Iris pigment epithelial cell (primary cell): Measurements from ENCODE around the gene MYO1F.
"Not testable (repeated sequence)": the region's sequence is repeated elsewhere in the genome, so short reads cannot be mapped to it uniquely, and the experiment has no call there.

ENCODE experiments used
- DNase-seq: peaks from one replicate; pipeline ENCODE4 v3.0.0-alpha.2; 2011; ENCODE audit warnings: low read depth

Gene MYO1F

GRCh38 chr19:8517551-8518442 lies 59.4 kb downstream of the MYO1F start:
- peak; percentile 73 for DNase-seq

GRCh38 chr19:8515317-8515716 lies 61.9 kb downstream of the MYO1F start:
- DNase-seq = no peak

- not testable (repeated sequence) for DNase-seq
These were observed 62.7 kb downstream of the MYO1F start for GRCh38 chr19:8514505-8515009.

- peak; percentile 99 for DNase-seq
These were observed 63.3 kb downstream of the MYO1F start, which contains the start of gene ZNF414 for GRCh38 chr19:8513687-8514504. Gene ZNF414, minus strand, starts transcription at chr19:8514167. Its CDS starts 121 bp downstream, at chr19:8514046.

- DNase-seq = no peak
These were observed 64.1 kb downstream of the MYO1F start for GRCh38 chr19:8513036-8513686.

GRCh38 chr19:8512115-8512967 lies 64.9 kb downstream of the MYO1F start:
- DNase-seq = no peak

GRCh38 chr19:8511573-8512101 lies 65.6 kb downstream of the MYO1F start:
- DNase-seq = no peak

GRCh38 chr19:8510589-8511115 lies 66.6 kb downstream of the MYO1F start:
- no peak for DNase-seq

GRCh38 chr19:8506402-8506957 lies 70.8 kb downstream of the MYO1F start:
- DNase-seq = no peak

- peak; percentile 52 for DNase-seq
These were observed 71.4 kb downstream of the MYO1F start for GRCh38 chr19:8505680-8506401.

GRCh38 chr19:8504919-8505318 lies 72.3 kb downstream of the MYO1F start:
- DNase-seq = no peak

- DNase-seq = no peak
These were observed 73.1 kb downstream of the MYO1F start for GRCh38 chr19:8504171-8504570.

- no peak for DNase-seq
These were observed 73.7 kb downstream of the MYO1F start for GRCh38 chr19:8503510-8503909.

GRCh38 chr19:8501981-8502380 lies 75.3 kb downstream of the MYO1F start:
- DNase-seq = no peak

- DNase-seq = no peak
These were observed 75.7 kb downstream of the MYO1F start for GRCh38 chr19:8501516-8501915.

GRCh38 chr19:8500158-8500557 lies 77.1 kb downstream of the MYO1F start:
- peak; percentile 26 for DNase-seq

- no peak for DNase-seq
These were observed 78.0 kb downstream of the MYO1F start for GRCh38 chr19:8499048-8499833.

GRCh38 chr19:8498295-8498694 lies 78.9 kb downstream of the MYO1F start:
- no peak for DNase-seq

- no peak for DNase-seq
These were observed 83.1 kb downstream of the MYO1F start for GRCh38 chr19:8494158-8494557.
